IPS-15b (cell line): ENCODE data around the gene SIM1.
A peak's percentile ranks its signal among the peaks of the same experiment; 100 is the strongest.

Source experiments
- H3K27me3 ChIP-seq: one replicate; pipeline ENCODE4 v1.6.1; 2013; ENCODE audit warnings: low read length; ENCODE audit not compliant: control insufficient read depth, insufficient read depth
- H3K36me3 ChIP-seq: one replicate; pipeline ENCODE4 v1.6.1; 2013; ENCODE audit warnings: low read length; ENCODE audit not compliant: control insufficient read depth, insufficient read depth
- H3K4me1 ChIP-seq: one replicate; pipeline ENCODE4 v1.6.1; 2013; ENCODE audit warnings: mild to moderate bottlenecking, low read length; ENCODE audit not compliant: control insufficient read depth, insufficient read depth
- H3K4me3 ChIP-seq: one replicate; pipeline ENCODE4 v1.5.1; 2013; ENCODE audit warnings: low read depth, low read length
- H3K9ac ChIP-seq: one replicate; pipeline ENCODE4 v1.6.1; 2013; ENCODE audit warnings: low read depth, mild to moderate bottlenecking, low read length
- H3K9me3 ChIP-seq: one replicate; pipeline ENCODE4 v1.6.1; 2013; ENCODE audit warnings: mild to moderate bottlenecking, low read length; ENCODE audit not compliant: control insufficient read depth, insufficient read depth

The SIM1 gene

DNA sequence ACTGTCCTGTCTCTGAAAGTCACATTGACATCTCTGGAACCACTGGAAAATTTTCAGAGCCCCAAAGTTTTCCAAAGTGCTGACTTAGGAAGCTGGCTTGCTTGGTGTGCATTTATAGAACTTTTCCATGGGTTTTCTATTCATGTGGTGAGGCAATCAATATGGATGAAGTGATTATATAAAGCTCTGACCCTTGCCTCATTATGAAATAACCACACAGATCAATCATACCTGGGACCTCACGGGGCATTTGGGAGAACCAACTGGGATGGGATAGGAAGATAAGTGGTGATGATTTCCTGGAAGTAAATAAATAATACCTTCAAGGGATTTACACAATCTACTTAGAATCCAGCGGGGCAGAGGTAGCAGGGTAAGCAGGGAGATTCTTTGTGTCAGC, 22.9 kb upstream of the SIM1 start:
- H3K9me3 ChIP-seq, result no peaks in the 10 kb centered on the region
- H3K4me1 ChIP-seq, result peaks cover 3% of the 10 kb centered on the region
- no peak overlapping the region for H3K9ac ChIP-seq
- no peaks in the 10 kb centered on the region for H3K36me3 ChIP-seq
- no peak overlapping the region for H3K4me3 ChIP-seq
- H3K27me3 ChIP-seq, result no peaks in the 10 kb centered on the region

DNA sequence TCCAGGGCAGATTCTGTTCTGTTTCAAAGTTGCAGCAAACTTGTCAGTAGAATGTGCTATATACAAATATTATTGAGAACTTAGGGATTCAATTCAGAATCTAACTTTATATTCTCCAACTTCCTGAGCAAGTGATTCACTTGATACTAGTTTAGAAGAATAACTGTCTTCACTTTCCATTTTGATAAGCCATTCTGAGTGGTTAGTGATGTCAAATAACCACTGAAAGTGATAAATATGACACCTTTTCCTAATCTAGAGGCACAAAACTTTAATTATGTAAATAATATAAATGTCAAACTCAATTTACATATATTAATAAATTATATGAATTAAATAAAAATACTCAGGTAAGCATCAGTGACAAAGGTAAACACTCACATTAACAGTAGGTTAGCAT, 20.5 kb upstream of the SIM1 start:
- H3K36me3 ChIP-seq, result no peaks in the 10 kb centered on the region
- H3K4me1 ChIP-seq, result no peaks in the 10 kb centered on the region
- H3K27me3 ChIP-seq, result no peaks in the 10 kb centered on the region
- no peak overlapping the region for H3K9ac ChIP-seq
- no peak overlapping the region for H3K4me3 ChIP-seq
- H3K9me3 ChIP-seq, result no peaks in the 10 kb centered on the region

DNA sequence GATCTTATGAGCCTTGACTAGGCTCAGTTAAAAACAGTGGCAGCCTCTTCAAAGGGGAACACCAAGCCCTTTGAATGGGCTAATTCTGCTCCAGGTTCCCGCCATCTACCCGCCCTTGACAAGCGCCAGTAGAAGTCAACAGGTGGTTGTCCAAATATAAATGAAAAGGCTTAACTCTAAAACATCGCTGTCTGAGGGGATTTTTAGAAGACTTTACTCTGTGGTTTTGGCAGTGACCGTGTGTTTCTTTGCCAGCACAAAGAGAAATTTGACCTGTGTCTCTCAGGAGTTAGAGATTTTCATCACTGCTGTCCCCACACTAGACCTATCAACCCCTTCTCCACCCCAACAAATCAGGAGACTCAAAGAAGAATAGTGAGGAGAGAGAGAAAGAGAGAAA, 19.8 kb upstream of the SIM1 start:
- H3K4me1 ChIP-seq, result no peaks in the 10 kb centered on the region

DNA sequence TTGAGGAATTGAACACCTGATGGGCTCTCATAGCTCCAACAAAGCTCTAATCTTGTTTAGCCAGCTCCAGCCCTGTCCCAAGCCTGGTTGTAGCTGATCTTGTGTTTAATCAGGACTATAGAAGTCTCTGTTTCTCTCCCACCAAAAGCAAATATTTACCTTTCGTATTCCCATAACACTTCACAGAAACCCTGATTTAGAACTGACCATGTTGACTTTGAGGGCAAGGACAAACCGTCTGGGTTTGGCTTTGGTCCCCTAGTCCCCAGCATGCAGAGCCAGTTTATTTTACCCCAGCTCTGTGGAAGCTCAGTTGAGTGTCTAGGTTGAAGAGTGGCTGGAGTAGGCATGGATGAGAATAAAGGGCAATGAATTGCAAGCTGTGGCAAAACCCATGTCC, 18.0 kb upstream of the SIM1 start:
- H3K36me3 ChIP-seq, result no peaks in the 10 kb centered on the region
- H3K4me1 ChIP-seq, result no peaks in the 10 kb centered on the region
- no peak overlapping the region for H3K4me3 ChIP-seq
- H3K9me3 ChIP-seq, result no peaks in the 10 kb centered on the region
- H3K9ac ChIP-seq, result no peak overlapping the region
- H3K27me3 ChIP-seq, result no peaks in the 10 kb centered on the region

More for the DNA sequence above, 19.8 kb upstream of the SIM1 start:
- Histone ChIP-seq H3K27me3 (no peaks in the 10 kb centered on the region), H3K9ac (no peak overlapping the region), H3K36me3 (no peaks in the 10 kb centered on the region), H3K9me3 (no peaks in the 10 kb centered on the region), H3K4me3 (no peak overlapping the region)

DNA sequence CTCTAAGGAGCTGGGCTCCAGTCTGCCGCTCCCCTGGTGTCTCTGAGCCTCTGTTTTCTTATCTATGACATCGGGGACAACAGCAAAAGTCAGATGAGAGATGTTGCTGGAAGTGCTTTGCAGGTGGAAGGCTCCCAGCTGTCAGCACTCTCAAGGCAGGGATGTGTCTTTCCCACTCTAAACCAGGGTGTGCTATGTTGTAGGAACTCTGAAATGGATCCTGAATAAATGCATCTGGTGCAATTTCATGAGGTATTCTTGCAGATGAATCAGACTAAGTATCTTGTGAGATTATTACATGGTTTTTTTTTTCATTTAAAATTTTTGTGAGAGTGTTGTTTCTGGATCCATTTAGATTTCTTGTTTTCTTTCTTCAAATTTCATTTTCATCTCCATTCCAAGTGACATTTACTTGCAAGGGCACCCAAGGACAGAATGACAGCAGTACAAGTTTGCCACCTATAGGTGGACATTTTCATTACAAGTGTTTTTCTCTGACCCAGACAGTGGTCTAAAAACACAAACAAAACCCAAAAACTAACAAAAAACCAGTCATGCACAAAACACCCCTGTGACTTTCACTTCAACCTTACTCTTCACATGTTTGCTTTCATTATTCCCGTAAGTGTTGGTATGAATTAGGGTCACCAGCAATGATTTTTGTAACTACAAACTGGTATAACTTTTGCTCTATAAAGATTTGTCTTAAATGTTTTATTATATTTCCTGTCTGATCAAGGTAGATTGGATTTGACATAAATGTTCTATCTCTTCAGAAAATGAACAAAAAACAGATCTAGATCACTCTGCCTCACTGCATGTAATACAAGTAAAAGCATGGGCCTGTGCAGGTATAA, 14.7 kb upstream of the SIM1 start:
- Histone ChIP-seq H3K27me3 (peaks cover 3% of the 10 kb centered on the region), H3K4me3 (no peak overlapping the region), H3K9ac (no peak overlapping the region), H3K4me1 (no peaks in the 10 kb centered on the region), H3K9me3 (no peaks in the 10 kb centered on the region), H3K36me3 (no peaks in the 10 kb centered on the region)

DNA sequence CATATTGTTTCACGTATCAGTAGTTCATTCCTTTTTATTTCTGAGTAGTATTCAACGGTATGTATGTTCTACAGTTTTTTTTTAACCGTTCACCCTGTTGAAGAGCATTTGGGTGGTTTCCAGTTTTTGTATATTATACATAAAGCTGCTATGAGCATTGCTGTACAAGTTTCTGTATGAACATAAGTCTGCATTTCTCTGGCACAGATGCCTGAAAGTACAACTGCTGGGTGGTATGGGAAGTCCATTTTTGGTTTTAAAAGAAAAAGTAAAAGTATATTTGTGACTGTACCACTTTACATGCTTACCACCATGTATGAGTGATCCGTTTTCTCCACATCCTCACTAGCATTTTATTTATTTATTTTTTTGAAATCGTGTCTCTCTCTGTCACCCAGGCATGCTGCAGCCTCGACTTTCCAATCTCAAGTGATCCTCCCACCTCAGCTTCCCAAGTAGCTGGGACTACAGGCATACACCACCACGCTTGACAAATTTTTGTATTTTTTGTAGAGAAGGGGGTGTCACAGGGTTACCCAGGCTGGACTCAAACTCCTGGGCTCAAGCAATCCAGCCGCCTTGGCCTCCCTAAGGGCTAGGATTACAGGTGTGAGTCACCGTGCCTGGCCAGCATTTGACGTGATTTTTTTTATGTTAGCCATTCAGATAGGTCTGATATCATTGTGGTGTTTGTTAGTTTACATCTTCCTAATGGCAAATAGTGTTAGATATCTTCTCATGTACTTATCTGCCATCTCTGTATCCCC, 11.0 kb upstream of the SIM1 start:
- Histone ChIP-seq H3K4me3 (no peak overlapping the region), H3K9ac (no peak overlapping the region), H3K27me3 (peaks cover 38% of the 10 kb centered on the region), H3K36me3 (no peaks in the 10 kb centered on the region), H3K9me3 (no peaks in the 10 kb centered on the region), H3K4me1 (no peaks in the 10 kb centered on the region)

DNA sequence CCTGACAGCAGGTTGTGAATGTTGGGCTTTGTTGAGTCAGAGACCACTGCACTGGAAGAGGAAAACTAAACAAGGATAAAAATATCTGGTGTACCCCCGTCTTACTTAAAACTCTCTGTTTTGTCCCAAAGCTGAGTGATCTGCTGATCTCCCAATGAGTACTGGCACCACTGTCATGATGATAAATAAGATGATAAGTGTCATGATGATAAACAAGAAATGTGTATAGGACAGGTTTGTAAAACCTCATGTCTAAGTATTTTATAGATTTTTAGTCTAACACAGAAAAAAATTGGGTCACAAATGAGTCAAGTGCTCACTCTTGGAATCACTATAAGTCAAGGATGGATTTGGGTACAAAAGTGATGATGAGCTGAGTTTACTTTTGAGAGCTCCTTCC, 8.5 kb upstream of the SIM1 start:
- H3K9me3 ChIP-seq, result no peaks in the 10 kb centered on the region
- no peaks in the 10 kb centered on the region for H3K4me1 ChIP-seq
- H3K36me3 ChIP-seq, result no peaks in the 10 kb centered on the region
- H3K9ac ChIP-seq, result no peak overlapping the region
- H3K4me3 ChIP-seq, result no peak overlapping the region
- H3K27me3 ChIP-seq, result peaks cover 63% of the 10 kb centered on the region

DNA sequence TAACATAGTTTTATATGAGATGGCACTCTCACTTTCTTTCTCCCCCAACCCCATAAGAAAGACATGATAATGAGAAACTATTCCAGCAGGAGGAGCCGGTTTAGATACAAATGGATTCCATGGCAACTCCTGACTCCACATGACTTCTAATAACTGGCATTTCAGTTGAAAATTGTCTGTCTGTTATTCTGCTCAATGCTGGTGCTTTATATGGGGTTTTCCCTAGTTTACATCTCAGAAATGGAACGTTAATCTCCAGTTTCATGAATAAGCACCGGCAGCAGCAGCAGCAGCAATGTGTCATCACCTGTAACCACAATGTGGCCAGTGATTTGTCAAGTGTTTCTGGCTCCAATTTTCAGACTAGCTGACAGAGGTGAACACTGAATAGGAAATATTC, 8.0 kb upstream of the SIM1 start:
- Histone ChIP-seq H3K9ac (no peak overlapping the region), H3K4me3 (no peak overlapping the region), H3K27me3 (peaks cover 68% of the 10 kb centered on the region), H3K4me1 (no peaks in the 10 kb centered on the region), H3K36me3 (no peaks in the 10 kb centered on the region), H3K9me3 (no peaks in the 10 kb centered on the region)

DNA sequence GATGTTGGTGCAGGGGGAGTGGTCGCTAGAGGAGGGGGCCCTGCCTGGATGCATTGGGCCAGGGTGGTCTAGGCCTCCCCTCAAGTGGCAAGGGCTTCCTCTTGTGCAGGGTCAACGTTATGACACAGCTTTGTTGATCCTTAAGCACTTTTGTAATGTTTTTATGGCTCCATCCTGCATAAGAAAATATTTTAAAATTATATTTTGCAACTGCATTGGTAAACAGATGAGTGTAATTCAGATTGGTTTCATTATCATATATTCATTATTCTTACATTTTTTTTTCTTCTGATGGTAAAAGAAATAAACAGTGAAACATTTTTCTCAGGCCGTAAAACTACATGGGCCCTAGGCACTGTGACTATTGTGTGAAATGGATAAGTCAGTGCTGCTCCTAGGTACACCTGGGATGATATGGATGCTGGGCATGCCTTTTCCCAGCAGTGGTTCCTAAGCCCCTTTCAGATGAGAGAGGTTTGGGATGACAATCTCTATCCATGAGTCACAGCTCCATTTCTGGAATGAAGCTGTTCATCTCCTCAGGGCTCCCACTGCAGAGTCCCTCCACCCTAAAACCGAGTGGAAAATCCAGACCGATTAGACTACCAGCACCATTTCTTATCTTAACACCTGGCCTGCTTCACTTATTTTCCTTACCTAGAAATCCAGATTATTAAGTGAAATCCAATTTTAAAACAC, 5.8 kb upstream of the SIM1 start:
- Histone ChIP-seq H3K9ac (no peak overlapping the region), H3K4me3 (no peak overlapping the region), H3K9me3 (no peaks in the 10 kb centered on the region), H3K27me3 (peaks cover 89% of the 10 kb centered on the region), H3K36me3 (no peaks in the 10 kb centered on the region), H3K4me1 (peaks cover 4% of the 10 kb centered on the region)

DNA sequence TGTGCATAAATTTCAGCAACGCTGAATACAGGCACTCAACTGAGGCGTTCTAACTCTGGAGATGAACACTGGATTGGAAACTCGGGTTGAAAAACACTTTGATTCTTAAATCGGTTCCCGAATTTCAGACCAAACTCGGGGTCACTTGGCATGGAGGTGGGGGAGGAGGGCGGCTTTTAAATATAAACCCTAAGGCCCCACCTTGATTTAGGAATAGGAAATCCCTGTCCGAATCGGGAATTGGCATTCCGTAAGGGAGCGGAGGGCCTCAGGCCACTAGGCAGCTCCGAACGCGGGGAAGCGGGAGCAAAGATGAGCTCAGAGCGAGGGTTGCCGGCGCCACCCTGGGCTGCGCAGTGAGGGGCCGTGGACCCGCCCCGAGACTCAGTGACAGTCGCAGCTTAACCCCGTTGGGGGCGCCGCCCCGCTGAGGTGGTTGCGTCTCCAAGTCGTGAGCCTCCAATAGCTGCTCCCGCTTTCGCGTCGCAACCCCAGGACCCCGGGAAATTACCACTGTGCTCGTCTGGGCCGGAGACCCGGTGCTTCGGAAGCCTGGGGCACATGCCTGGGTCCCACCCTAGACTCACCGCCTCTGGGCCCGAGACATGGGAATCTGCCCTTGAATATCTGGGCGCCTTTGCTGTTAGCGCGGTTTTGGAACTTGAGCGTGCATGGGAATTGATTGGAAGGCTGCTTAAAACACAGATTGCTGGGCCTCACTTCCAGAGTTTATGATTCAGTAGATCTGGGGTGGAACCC, 4.6 kb upstream of the SIM1 start:
- no peak overlapping the region for H3K9ac ChIP-seq
- no peaks in the 10 kb centered on the region for H3K36me3 ChIP-seq
- H3K9me3 ChIP-seq, result no peaks in the 10 kb centered on the region
- peak overlapping the region; percentile 40 for H3K4me3 ChIP-seq
- peaks cover 4% of the 10 kb centered on the region for H3K4me1 ChIP-seq
- peaks cover 97% of the 10 kb centered on the region for H3K27me3 ChIP-seq

DNA sequence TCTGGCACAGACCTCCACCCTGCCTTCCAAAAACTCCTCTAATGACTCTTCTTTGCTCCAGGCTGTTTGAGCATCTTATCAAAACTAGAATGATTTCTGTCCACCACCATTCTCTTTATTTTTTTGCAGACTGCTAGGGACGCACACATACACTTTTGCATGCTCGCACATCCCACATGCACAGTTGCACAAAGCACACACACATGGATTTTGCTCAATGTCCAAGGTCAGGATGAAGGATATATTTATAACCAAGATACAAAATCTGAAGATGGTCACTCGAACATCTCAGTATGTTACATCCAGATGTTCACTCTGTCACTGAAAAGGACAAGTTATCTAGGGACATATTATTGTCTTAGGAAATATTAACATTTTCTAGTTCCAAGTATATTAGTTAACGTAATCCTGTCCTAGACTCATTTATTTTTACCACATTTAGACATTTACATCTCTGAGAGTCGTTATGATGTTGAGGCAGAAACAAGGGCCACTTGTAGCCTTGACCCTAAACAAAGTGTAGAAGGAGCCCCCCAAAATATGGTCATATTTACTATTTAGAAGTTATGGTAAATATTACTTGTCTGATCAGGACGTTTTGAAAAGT, 3.4 kb upstream of the SIM1 start:
- H3K27me3 ChIP-seq, result peaks cover 98% of the 10 kb centered on the region

More for the DNA sequence above, 3.4 kb upstream of the SIM1 start:
- Histone ChIP-seq H3K4me1 (peaks cover 4% of the 10 kb centered on the region), H3K9ac (no peak overlapping the region), H3K36me3 (no peaks in the 10 kb centered on the region), H3K9me3 (no peaks in the 10 kb centered on the region), H3K4me3 (peak overlapping the region; percentile 27)
